Muscle of back (tissue), 11 donors: ENCODE results near the gene CAMP. TPM values are rescaled to one million over a fixed set of nuclear protein-coding genes. Genes with fewer than 3 reads are reported as not detected.
"Not testable (repeated sequence)": the region's sequence is repeated elsewhere in the genome, so short reads cannot be mapped to it uniquely, and the experiment has no call there.

Source experiments
- DNase-seq, 3 donors: peaks; one replicate each; pipeline versions ENCODE4 v3.0.0 to v3.0.0-alpha.2; 2013
- polyA plus RNA-seq, 10 donors: library from polyadenylated mRNA; unstranded; fragments of 120-200 nt; gene quantifications; one replicate each; pipeline ENCODE4 v1.2.1, GENCODE V29; 2013; ENCODE audit not compliant: insufficient read length in 10 of 10

CAMP gene
- polyA plus RNA-seq, 10 donors = 0.20 to 1.6 (median 0.94) TPM; not detected in 1

GRCh38 chr3:48211776-48212175, 11.5 kb upstream of the CAMP start:
- not testable (repeated sequence) for DNase-seq

DNA sequence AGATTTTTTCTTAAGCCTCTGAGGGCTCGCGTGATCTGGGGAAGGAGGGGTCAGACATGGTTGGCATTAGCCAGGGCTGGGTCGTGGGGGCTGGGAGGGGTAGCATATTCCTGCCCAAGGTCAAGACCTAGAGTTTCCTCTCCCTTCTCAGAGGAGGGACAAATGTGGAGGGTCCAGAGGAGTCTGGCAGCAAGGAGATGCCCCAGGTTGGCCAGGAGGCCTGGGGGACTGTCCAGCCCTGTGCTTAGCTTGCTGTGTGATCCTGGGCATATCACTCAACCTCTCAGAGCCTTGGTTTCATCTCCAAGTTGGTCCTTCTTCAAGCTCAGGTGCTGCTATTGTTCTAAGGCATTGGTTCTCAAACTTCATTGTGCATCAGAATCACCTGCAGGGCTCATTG, 9.1 kb upstream of the CAMP start:
- no peak for DNase-seq

GRCh38 chr3:48215019-48215418, 8.3 kb upstream of the CAMP start:
- DNase-seq = no peak

GRCh38 chr3:48215466-48215865, 7.8 kb upstream of the CAMP start:
- peak; percentile 45 to 80 (median 69) for DNase-seq

- peak in 2 of 3 donors; percentile 18 to 41 for DNase-seq
Observed at GRCh38 chr3:48215876-48216275, 7.4 kb upstream of the CAMP start.

- DNase-seq = no peak
Observed at GRCh38 chr3:48217449-48217848, 5.8 kb upstream of the CAMP start.

- no peak for DNase-seq
Observed at GRCh38 chr3:48218537-48218936, 4.8 kb upstream of the CAMP start.

DNA sequence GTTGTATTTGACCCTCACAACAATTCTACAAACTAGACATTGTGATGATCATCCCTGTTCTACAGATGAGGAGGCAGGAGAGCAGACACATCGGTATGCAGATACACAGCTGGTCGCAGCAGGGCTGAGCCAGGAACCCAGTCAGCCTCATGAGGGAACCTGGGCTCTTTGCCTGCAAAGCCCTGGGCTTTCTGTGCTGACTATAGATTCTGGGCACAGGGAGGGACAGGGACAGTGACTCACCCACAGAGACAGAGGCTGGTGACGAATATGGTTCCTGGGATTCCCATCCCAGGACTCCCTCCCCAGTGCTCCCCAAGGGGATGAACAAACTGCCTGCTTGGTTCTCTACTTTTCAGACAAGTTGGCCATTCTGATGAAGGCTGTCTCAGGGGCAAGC, 3.8 kb upstream of the CAMP start:
- DNase-seq = no peak

DNA sequence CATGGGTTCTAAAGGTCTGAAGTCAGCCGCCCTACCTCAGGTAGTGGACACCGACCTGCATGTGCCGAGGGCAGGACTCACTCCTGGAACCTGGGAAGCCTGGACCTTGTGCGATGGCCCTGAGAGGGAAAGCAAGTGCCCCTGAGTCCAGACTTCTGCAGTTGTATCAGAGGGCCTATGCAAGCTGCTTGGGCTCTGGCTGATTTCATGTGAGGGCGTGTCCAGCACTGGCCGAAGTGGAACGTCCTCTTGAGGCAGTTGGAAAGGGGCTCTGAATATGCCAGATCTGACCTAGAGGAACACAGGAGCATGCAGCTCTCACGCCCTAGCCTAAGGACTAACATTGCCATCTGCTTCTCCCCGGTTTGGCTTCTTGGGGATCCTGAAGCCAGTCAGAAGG, 2.5 kb upstream of the CAMP start:
- no peak for DNase-seq

GRCh38 chr3:48225587-48225986, 2.3 kb downstream of the CAMP start:
- no peak for DNase-seq

DNA sequence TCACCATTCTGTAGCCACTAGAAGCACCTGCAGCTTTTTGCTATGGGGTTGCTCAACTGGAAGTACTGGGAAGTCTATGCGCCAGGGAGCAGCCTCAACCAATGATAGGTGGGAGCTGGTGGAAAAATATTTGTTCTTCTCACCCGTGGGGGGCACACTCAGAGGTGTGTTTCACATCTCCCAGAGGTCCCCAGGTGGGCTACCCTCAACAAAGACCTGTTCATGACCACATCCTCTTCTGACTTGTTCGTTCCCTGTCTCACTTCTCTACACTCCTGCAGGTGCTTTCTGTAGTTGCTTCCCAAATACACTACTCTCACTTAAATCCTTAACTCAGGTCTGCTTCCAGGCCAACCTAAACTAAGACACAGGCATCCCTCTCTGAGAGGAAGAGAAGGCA, 3.6 kb downstream of the CAMP start:
- no peak for DNase-seq

GRCh38 chr3:48232232-48232631, 8.9 kb downstream of the CAMP start:
- DNase-seq = no peak

GRCh38 chr3:48232734-48233133, 9.4 kb downstream of the CAMP start:
- peak in 1 of 3 donors; percentile 53 for DNase-seq

DNA sequence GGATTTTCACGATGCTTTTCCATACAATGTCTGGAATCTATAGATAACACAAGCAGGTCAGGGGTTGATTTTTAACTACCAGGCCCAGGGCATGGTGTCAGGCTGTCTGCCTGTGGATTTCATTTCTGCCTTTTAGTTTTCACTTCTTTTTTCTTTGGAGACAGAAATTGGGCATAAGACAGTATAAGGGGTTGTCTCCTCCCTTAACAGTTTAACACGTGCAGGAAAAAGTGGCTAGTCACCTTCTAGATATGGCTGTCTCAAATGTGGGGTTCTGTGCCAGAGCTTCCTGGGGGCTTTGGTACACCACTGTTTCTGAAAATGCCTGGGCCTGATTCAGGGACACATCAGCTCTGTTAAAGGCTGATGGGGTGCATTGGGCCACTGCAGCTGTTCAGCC, 10.2 kb downstream of the CAMP start:
- DNase-seq = no peak

- no peak for DNase-seq
Observed at GRCh38 chr3:48236531-48236930, 13.2 kb downstream of the CAMP start.

GRCh38 chr3:48238531-48239085, 15.3 kb downstream of the CAMP start:
- no peak for DNase-seq

DNA sequence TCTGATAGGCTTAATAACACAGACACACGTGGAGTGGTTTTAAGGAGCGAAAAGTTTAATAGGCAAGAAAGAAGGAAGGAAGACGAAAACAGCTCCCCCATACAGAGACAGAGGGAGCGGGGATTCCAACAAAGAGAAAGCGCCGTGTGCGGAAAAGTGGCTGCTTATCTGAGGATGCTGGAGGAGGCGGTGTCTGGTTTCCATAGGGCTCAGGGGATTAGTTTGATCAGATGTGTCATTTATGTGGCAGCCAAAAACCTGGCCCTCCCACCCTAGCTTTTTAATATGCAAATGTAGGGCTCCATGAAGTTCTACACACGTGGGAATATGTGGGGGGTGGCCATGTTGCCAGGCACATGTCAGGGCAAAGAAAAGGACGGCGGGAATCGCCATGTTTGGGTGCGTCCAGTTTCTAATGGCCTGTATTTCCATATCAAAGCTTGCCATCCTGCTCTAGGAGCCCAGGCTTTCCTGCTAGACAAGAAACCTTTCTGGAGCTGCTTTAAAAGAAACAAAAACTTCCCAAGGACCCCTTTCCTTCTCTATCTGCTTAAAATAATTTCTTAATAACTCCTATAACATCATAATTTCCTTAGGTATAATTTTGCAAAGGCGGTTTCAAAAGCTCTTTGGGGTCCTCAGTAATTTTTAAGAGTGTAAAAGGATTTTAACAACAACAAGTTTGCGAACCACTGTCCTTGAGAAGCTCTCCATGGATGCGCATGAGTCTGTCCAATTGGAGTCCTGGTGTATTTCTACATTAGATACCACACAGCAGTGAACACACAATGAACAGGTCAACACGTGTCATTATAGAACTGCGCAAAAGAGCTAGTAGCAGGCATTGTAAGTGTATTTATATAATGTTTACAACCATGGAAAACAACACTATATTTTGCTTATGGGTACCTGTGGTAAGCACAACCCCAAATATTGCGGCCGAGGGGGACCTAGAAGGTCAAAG, 17.0 kb downstream of the CAMP start:
- DNase-seq = no peak

- DNase-seq = no peak
Observed at GRCh38 chr3:48241796-48242455, 18.6 kb downstream of the CAMP start.

DNA sequence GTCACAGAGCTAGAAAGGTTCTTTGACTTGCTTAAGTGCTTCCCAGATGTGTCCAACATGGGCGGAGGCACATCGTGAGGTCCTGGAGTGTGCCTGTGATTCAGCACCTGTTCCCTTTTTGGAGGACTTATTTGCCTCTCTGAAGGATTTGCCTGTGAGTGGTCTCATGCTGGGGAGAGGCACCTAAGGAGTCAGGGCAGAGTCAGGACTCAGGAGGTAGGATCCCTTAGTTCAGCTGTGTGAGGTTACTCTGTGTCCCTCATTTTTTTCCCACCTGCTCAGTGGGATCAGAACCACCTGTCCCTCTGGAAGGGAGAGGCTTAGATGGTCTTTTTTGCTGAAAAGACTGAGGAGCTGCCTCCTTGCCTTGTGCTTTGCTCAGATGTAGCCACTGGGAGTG, 20.6 kb downstream of the CAMP start:
- DNase-seq = no peak

GRCh38 chr3:48244461-48244860, 21.2 kb downstream of the CAMP start:
- DNase-seq = no peak

GRCh38 chr3:48245136-48245535, 21.8 kb downstream of the CAMP start:
- no peak for DNase-seq

DNA sequence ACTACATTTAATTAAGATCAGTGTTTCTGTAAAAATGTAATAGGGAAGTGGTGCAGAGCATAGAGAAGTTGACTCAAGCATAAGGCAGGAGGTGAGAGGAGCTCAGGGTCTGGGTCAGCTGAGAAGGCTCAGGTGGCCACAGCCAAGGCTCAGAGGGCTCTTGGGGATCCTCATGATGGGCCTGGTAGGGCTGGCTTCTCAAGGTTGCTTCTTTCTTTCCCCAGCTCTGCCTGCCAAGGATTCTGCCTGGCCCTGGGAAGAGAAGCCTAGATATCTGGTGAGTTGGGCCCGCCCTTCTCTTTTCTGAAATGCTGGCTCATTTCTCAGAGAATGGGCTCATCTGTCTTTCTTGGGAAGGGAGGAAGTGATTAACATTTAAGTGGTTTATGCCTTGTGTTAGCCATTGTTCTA, 24.1 kb downstream of the CAMP start:
- peak in 1 of 3 donors; percentile 44 for DNase-seq
